GM19193 (cell line): Measurements from ENCODE around the gene KIF26A.

Experiments
- POLR2A ChIP-seq: IDR thresholded peaks from 4 replicates; pipeline ENCODE4 v1.6.1; 2011; ENCODE audit not compliant: insufficient read depth, insufficient read length; ENCODE audit errors: extremely low read depth

KIF26A gene

DNA sequence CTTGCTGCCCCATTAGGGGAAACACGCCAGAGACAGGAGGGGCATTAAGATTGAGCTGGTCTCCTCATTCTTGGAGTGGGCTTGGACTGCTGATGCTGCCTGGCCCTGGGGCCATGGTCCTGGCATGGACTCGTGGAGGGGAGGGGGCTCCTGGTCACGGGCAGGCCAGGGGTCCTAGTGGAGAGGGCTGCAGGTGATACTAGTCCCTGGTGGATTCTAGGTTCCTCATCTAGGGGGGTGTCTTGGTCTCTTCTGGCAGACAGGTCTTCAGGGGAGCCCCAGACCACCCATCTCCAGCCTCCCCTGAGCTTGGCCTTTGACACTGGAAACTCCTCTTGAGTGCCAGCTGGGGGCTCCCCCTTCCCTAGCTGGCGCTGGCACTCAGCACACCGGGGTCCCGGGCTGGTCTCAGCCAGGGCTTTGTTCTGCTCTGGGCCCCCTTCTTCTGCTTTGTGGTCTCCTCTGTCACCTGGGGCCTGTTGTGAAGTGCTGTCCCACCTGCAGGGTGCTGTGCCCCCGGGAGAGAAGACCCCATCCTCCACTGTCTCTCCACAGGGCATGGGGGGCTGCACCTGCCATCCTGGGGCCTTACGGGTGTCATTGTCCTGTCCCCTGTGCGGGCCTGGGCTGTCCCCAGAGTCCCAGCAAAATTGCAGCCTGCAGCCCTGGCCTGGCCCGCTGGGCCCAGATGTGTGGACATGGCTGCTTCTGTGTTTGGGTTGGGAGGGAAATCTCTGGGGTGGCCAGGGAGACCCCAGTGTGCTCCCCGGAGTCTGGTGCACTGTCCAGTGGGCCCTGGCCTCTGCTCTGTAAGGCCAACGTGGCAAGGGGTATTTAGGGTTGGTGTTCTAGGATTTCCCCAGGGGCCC lies 2.3 kb downstream of the KIF26A start:
- no peak for TF ChIP-seq POLR2A

DNA sequence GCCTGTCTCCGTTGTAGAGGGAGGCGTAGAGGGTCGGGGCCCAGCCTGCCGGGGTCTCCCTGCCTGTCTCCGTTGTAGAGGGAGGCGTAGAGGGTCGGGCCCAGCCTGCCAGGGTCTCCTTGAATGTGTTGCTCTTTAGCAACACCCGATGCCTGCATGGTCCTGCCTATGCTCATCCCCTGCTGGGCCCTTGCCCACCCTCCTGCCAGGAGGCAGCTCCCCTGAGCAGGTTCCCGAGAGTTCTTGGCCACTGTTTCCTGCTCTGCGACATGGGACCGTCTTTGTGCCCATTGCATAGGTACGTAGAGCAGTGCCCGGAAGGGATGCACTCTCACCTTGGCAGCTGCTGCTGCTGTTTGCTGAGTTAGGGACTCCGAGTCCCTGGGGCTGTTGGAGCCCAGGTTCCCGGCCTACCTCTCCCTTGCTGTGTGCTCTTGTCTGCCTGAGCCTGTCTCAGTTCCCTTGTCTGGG lies 3.3 kb downstream of the KIF26A start:
- no peak for TF ChIP-seq POLR2A

- no peak for TF ChIP-seq POLR2A
Observed at GRCh38 chr14:104142136-104142945, 4.0 kb downstream of the KIF26A start.

GRCh38 chr14:104142946-104143470 lies 4.6 kb downstream of the KIF26A start:
- no peak for TF ChIP-seq POLR2A

DNA sequence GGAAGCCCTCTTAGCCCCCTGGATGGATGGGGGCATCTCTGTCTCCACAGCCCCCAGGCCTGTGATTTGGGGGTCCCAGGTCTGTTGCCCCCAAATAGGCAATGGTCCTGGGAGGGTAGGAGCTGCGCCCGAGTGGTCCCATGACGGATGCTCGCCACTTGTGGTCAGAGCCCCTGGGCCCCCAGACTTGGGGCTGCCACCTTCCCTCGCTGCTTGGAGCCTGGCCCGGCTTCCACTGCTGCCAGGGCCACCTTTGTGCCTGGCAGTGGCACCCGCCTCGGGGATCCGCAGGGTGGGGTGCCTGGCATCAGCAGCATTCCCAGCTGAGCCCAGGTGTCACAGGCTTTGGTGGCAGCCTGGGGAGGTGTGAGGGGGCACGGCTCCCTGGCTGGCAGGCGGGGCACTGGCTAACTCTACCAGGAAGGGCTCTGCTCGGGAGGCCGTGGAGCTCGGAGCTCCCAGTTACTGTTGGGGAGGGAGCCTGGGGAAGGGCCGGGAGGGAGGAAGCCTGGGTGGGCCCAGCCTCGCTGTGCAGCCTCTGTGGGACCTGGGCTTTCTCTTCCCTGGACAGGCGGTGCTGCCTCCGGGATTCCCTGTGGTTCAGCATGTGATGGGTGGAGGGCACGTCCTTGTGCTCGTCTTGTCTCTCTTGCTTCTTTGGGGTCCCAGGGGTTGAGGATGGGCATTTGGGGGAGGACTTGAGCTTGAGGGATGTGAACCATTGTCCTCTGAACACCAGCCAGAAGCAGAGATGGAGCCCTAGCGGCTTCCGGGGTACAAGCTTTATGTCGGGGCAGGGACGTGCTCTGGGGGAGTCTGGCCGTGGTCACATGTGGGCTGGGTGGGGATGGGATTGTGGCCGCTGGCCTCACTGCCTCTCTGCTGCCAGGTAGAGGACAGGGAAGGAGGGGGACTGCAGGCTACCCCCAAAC lies 5.4 kb downstream of the KIF26A start:
- no peak for TF ChIP-seq POLR2A

- no peak for TF ChIP-seq POLR2A
Observed at GRCh38 chr14:104144453-104144790, 6.0 kb downstream of the KIF26A start.

DNA sequence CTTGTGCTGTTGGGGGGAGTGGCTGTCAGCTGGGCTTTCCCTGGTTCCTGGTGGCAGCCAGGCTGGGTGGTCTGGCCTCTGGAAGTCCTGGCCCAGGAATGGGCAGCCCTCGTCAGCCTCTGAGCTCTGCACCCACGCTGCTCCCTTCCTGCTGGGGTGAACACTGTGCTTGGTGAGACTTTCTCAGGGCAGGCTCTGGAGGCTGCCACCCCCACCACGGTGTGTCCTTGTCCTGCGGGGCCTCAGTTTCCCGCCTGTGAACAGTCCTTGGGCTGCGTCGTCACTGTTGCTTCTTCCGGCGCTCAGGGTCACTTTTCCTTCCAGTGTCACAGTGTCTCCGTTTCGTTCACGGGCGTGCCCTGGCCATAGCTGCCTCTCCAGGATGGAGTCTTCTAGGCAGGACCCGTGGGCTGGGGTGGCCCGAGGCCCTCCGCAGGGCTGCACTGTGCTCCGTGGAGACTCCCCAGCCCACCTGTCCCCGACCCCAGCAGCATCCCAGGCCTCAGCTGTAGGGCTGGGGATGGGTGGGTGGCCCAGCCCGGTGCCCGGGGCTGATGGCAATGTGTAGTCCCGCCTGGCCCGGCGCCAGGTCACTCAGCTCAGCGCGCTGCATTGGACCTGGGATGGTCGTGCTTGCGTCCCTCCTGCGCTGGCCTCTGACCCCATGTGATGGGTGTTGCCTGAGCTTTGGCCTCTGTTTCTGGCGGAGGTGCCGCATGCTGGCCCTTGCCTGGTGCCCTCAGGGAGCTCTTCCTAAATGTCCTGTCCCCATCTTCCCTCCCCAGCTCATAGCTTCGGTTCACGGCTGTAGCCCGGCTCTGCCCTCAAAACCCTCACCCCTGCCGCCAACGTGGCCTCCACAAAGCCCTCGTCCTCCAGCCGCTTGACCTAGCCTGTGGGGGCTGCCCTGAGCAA lies 6.8 kb downstream of the KIF26A start:
- no peak for TF ChIP-seq POLR2A

GRCh38 chr14:104145826-104146601 lies 7.6 kb downstream of the KIF26A start:
- no peak for TF ChIP-seq POLR2A

DNA sequence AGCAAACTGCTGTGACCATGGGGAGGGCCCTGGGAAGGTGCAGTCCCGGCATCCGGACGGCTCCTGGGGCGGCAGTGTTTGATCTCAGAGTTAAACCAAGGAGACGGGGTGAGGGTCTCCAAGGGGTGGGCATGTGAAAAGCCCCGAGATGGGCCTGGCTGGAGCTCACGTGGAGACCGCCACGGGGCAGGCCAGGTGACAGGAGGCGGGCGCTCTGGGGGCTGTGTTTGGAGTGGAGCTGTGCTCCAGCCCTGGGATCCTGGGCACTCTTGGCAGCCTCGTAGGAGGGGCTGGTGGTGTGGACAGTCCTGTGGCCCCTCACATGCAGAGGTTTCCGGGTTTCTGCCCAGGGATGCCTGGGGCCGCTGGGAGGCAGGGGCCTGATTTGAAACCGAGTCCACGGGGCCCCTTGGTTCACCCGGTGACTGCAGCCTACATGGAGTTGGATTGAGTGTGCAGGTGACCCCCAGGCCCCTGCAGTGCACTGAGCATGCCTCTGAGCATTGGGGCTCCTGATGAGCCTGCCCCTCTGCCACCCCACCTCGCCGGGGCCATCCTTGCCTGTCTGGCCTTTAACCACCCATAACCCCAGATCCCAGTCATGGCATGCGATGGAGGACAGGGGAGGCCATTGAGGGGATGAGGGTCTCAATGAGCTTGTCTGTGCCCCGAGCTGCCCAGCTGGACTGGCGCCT lies 8.4 kb downstream of the KIF26A start:
- no peak for TF ChIP-seq POLR2A

DNA sequence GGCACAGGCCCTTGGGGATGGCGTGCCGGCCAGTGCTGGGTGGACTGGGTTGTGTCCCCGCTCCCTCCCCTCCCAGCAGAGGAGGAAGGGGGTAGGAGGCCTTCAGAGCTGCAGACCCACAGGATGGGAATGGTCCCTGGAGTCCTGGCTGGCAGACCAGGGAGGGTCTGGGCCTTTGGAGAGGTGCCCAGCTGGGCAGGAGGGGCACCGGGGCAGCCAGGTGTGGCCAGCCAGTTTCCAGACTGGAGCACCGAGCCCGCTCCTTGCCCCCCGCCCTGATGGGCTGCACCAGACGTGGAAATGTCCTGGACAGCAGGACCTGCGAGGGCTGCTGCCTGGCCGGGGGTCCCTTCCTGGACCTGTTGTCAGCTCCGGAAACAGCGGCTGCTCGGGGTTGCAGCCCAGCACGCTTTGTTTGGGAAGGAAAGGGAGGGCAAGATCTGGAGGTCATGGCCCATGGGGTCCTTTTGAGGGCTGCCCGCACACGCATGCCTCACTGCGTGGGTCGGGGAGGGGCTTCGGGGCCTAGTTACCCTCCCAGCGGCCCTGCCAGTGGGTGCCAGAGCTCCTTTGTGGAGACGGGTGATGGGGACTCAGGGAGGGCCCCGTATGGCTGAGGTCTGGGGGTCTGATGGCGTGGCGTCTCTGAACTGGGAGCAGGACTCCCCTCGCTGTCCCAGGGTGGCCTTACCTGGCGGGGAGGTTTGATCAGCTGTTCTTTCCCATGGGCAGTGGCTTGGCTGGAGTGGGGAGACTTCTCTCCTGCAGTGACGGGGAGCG lies 9.1 kb downstream of the KIF26A start:
- no peak for TF ChIP-seq POLR2A

DNA sequence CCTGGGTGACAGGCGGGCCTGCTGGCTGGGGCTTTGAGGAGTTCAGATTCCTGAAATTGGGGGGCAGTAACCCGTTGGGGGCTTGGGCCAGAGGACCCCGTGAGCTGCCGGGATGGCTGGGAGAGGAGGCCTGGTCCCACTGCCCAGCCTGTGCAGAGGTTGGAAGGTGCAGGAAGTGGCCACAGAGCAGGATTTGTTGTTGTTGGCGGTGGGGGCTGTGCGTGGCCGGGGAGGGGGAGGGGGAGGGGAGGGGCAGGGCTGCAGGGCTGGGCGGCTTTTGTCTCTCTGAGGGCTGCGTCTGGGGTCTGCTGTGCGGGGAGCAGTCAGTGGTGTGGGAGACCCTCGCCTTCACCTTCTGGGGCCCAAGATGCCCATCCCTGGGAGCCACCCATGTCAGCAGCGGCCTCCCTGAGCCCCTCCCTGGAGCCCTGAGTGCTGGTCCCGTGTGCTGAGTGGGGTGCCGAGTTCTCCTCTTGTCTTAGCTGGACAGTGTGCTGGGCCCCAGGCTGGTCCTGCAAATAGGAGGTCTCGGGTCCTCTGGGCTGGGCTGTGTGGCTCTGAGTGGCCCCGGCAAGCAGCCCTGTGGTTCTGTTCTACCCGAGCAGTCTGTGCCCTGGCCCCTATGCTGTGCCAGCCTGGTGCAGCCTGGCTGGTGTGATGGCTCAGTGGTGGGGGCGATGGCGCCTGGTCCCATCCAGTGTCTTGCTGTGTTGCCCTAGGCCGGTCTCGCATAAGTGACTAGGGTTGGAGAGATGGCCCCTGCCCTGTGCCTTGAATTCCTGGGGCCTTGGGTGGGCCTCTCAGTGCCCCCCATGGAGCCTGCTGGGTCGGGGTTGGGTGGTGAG lies 10.3 kb downstream of the KIF26A start:
- no peak for TF ChIP-seq POLR2A

GRCh38 chr14:104149278-104149595 lies 10.8 kb downstream of the KIF26A start:
- TF ChIP-seq POLR2A, result no peak
